Naive thymus-derived CD8-positive, alpha-beta T cell (primary cell): Measurements from ENCODE around the gene PNPLA4. TPM values are rescaled to one million over a fixed set of nuclear protein-coding genes. Genes with fewer than 3 reads are reported as not detected.
A peak's percentile ranks its signal among the peaks of the same experiment; 100 is the strongest.

Experiments
- ATAC-seq, 2 donors: fragments of 150-1000 bp; cut with Tn5 transposase in 1 of 2; sonication (Bioruptor Pico), chemical (Tn5 transposase) in 1 of 2; 1 replicate in 1 of 2; 2 replicates in 1 of 2; pipeline ENCODE4 v1.10.0; 2021; ENCODE audit warnings: mild to moderate bottlenecking in 2 of 2, moderate library complexity in 2 of 2
- POLR2A ChIA-PET: fragments of 350-600 bp; sonication (Branson Sonifier 250); formaldehyde crosslinking; loops from one replicate; lab custom pipeline; 2021; ENCODE audit warnings: antibody characterized with exemption; lab: Charles Lee
- DNase-seq, 10 donors: peaks; one replicate each; pipeline versions ENCODE4 v3.0.0 to v3.0.0-alpha.2; 2020 to 2022
- H3K27ac Mint-ChIP-seq, 10 donors: one replicate each; pipeline ENCODE4 v1.8.0; 2020 to 2022; ENCODE audit warnings: mild to moderate bottlenecking in 10 of 10, mixed read lengths in 10 of 10, moderate library complexity in 4 of 10, inconsistent platforms in 1 of 10
- H3K27me3 Mint-ChIP-seq, 5 donors: one replicate each; pipeline ENCODE4 v1.8.0; 2021 to 2022; ENCODE audit warnings: mixed read lengths in 5 of 5
- H3K36me3 Mint-ChIP-seq, 3 donors: one replicate each; pipeline ENCODE4 v1.8.0; 2020 to 2022; ENCODE audit warnings: mixed read lengths in 3 of 3, mild to moderate bottlenecking in 2 of 3, inconsistent platforms in 1 of 3
- H3K4me1 Mint-ChIP-seq, 4 donors: one replicate each; pipeline ENCODE4 v1.8.0; 2021 to 2022; ENCODE audit warnings: mixed read lengths in 4 of 4
- H3K4me3 Mint-ChIP-seq, 10 donors: one replicate each; pipeline ENCODE4 v1.8.0; 2020 to 2022; ENCODE audit warnings: mild to moderate bottlenecking in 10 of 10, mixed read lengths in 10 of 10, moderate library complexity in 6 of 10, inconsistent platforms in 1 of 10
- H3K9me3 Mint-ChIP-seq, 9 donors: one replicate each; pipeline ENCODE4 v1.8.0; 2020 to 2022; ENCODE audit warnings: mixed read lengths in 9 of 9, mild to moderate bottlenecking in 3 of 9, inconsistent platforms in 1 of 9, moderate library complexity in 1 of 9
- polyA plus RNA-seq, 3 donors: library from polyadenylated mRNA; unstranded; fragments of 300-500 nt; fragmentation: Illumina TruSeq; gene quantifications; one replicate each; pipeline ENCODE4 v1.2.3, GENCODE V29; 2021
- total RNA-seq, 8 experiments: library from RNA in 2 of 8; stranded (reverse) in 2 of 8; gene quantifications; one replicate each; pipeline ENCODE4 v1.2.3 and lab custom pipeline; 2021 to 2026

PNPLA4 gene
- total and polyA plus RNA-seq, 5 experiments from 2014 or later = 6.2 to 23.8 (median 20.8) TPM

DNA sequence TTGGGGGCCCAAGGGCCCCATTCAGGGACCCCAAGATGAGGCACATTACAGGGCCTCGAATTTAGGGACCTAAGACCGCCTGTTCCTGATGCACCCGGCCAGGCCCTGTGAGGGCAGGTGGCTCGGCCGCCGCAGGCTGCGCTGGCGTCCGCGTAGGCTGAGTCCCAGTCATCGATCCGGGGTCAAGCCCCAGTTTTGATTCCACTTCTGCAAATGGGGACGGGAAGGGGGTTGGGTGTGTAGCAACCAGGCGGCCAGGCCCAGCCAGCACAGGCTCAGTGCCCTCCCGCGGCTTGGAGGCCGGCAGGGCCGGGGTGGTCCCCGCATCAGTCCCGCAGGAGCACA is 327 bp downstream of the PNPLA4 start:
- POLR2A ChIA-PET = no interaction called here
- Mint-ChIP-seq H3K4me3 (peak overlapping the region; percentile 85 to 98 (median 94)), H3K27me3 (no peaks in the 10 kb centered on the region)

DNA sequence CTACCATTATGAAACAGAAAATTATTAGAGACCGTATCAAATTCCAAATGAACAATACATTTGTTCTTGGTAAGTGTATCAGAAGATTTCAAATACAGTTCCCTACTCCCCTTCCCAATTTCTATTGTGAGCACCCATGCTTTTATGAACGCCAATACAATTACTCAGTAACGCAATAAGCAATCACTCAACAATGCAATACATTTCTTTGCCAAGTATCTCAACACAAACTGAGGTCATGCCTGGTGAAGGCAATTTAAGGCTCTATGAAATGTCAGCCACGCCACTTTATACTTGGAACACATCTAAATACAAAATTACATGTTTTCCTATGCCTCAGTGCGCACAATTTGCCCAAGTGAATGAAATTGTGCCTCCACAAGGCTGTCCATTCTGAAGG is 712 bp downstream of the PNPLA4 start:
- Mint-ChIP-seq H3K9me3 (peaks cover 0 to 2% (median 0%) of the 10 kb centered on the region in 9 donors), H3K27ac (peak overlapping the region in 9 of 10 donors; percentile 77 to 99 (median 98)), H3K36me3 (peaks cover 0 to 17% (median 4%) of the 10 kb centered on the region in 3 donors), H3K4me1 (peaks cover 4 to 18% (median 11%) of the 10 kb centered on the region in 4 donors), H3K4me3 (peak overlapping the region; percentile 43 to 98 (median 93)), H3K27me3 (no peaks in the 10 kb centered on the region)
- POLR2A ChIA-PET = no interaction called here
- ATAC-seq (no peak), DNase-seq (peak in 2 of 10 donors; percentile 0 to 1)

More for the DNA sequence above, 327 bp downstream of the PNPLA4 start:
- H3K36me3 Mint-ChIP-seq = peaks cover 0 to 13% (median 2%) of the 10 kb centered on the region in 3 donors
- H3K9me3 Mint-ChIP-seq = peaks cover 0 to 2% (median 0%) of the 10 kb centered on the region in 9 donors
- DNase-seq = peak in 1 of 10 donors; percentile 40
- peak overlapping the region in 9 of 10 donors; percentile 77 to 99 (median 98) for H3K27ac Mint-ChIP-seq
- H3K4me1 Mint-ChIP-seq = peaks cover 4 to 18% (median 11%) of the 10 kb centered on the region in 4 donors
- no peak for ATAC-seq

DNA sequence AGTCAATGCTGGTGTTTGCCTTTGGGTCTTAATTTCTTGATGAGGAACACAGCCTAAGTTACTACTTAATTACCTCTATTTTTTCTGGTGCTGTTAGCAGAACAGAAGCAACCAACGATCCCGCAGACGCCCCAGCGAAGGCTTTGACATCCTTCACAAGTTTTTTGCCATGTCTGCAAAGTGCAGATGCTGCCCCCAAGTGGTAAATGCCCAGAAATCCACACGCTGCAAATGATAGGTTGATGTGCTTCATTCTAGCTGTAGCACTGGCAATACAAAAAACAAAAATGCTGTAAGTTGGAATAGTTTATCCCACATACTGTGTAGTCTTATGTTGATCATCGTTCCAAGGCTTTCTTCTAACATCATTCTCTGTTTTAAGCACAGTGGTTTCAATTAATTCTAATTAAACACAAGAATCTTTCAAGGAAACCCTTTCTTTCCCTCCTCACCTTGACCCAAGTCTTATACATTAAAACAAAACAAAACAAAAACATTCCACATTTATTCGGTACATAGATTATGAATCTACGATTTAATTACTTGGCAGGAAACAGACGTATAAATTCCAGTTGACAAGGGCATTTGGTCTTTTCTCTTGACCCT is 1.2 kb downstream of the PNPLA4 start:
- Mint-ChIP-seq H3K4me3 (peak overlapping the region; percentile 28 to 97 (median 72)), H3K36me3 (peaks cover 0 to 22% (median 4%) of the 10 kb centered on the region in 3 donors), H3K27me3 (no peaks in the 10 kb centered on the region), H3K27ac (peak overlapping the region; percentile 59 to 99 (median 89)), H3K4me1 (peaks cover 3 to 18% (median 10%) of the 10 kb centered on the region in 4 donors), H3K9me3 (peaks cover 0 to 2% (median 0%) of the 10 kb centered on the region in 9 donors)
- POLR2A ChIA-PET = no interaction called here
- ATAC-seq (peak; percentile 43 to 61), DNase-seq (peak; percentile 21 to 77 (median 56))

DNA sequence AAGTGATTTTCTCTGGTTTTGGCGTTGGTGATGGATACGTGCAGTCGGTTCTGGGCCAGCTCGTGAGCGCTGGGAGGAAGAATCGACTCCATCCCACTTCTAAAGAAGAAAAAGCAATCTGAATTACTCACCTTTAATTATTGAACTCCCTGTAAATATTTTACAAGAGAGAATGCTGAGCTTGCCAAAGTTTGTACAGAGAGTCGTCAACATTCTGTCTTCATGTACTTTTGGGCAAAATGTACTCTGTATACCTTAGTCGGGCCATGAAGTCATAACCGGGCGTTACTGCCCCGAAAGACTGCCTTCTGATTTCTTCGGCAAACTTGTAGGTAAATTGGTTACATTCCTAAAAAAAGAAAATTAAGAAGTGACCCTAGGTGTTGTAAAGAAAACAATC is 5.5 kb downstream of the PNPLA4 start:
- no peaks in the 10 kb centered on the region for H3K27me3 Mint-ChIP-seq
- no peaks in the 10 kb centered on the region for H3K9me3 Mint-ChIP-seq
- POLR2A ChIA-PET = no interaction called here
- H3K27ac Mint-ChIP-seq = no peak overlapping the region
- peaks cover 5 to 47% (median 7%) of the 10 kb centered on the region in 3 donors for H3K36me3 Mint-ChIP-seq
- no peak overlapping the region for H3K4me3 Mint-ChIP-seq
- H3K4me1 Mint-ChIP-seq = peaks cover 0 to 14% (median 4%) of the 10 kb centered on the region in 4 donors
- no peak for ATAC-seq
- DNase-seq = no peak

DNA sequence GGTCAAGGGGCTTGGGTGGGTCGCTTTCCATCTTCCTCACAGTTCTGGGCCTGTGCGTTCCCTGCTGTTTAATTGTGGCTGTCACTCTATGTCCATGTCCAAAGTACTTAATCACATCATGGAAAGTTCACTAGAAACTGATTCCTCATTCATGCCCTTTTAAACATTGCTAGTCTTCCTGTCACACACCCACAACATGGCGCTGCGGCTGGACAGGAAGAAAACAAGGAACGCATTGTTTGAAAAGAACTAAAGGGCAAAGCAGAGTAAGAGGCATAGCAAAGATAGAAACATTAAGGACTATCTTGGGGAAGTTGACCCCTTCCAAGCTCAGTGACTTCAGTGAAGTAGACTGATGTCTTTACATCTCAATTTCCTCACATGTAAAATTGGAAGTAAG is 18.4 kb downstream of the PNPLA4 start:
- ATAC-seq = no peak
- H3K4me3 Mint-ChIP-seq = no peak overlapping the region
- H3K27me3 Mint-ChIP-seq = no peaks in the 10 kb centered on the region
- POLR2A ChIA-PET = no interaction called here
- H3K9me3 Mint-ChIP-seq = no peaks in the 10 kb centered on the region
- H3K36me3 Mint-ChIP-seq = peaks cover 15 to 44% (median 15%) of the 10 kb centered on the region in 3 donors
- DNase-seq = no peak
- peaks cover 0 to 4% (median 0%) of the 10 kb centered on the region in 4 donors for H3K4me1 Mint-ChIP-seq
- H3K27ac Mint-ChIP-seq = no peak overlapping the region

DNA sequence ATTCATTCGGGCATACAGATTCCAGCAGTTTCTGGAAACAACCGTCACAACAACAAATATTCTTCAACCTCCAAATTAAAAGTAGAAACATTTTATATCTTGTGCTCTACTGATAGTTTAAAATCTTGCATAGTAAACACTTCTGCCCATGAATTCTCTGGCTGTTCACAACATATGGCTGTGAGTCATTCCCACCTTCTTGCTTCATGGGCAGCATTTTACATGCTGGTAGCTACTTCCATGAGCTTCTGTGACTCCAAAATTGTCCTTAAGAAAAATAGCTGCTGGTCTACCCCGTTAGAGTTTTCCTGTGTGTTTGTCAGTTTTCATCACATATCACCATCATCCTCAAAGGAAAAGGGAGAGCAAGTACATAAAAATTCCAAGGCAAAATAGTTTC is 22.7 kb downstream of the PNPLA4 start:
- Mint-ChIP-seq H3K36me3 (peaks cover 22 to 58% (median 28%) of the 10 kb centered on the region in 3 donors), H3K27ac (no peak overlapping the region), H3K4me3 (no peak overlapping the region), H3K9me3 (no peaks in the 10 kb centered on the region), H3K27me3 (no peaks in the 10 kb centered on the region), H3K4me1 (peaks cover 0 to 4% (median 0%) of the 10 kb centered on the region in 4 donors)
- DNase-seq (no peak), ATAC-seq (no peak)
- POLR2A ChIA-PET = no interaction called here

DNA sequence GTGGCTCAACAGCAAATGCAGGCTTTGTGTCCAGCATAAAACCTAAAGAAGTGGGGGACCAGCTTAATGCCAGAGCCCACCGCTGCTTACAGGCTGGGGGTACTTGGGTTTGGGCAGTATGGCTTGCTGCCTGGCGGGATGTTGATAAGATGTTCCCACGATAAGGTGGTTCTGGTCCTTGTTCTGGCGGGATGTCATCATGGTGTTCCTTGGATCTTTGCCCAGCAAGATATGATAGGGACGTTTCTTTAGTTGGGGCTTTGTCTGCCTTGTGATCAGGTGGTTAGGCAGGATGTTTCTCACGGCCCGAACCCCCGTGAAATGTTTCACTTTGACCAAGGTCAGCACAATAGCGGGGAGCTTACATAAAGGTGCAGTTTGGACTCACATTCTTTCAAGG is 35.3 kb downstream of the PNPLA4 start:
- peaks cover 0 to 2% (median 0%) of the 10 kb centered on the region in 9 donors for H3K9me3 Mint-ChIP-seq
- no peaks in the 10 kb centered on the region for H3K4me1 Mint-ChIP-seq
- POLR2A ChIA-PET = no interaction called here
- H3K4me3 Mint-ChIP-seq = no peak overlapping the region
- ATAC-seq (no peak), DNase-seq (no peak)
- peaks cover 0 to 7% (median 1%) of the 10 kb centered on the region in 5 donors for H3K27me3 Mint-ChIP-seq
- no peak overlapping the region for H3K27ac Mint-ChIP-seq
- H3K36me3 Mint-ChIP-seq = peaks cover 0 to 5% (median 4%) of the 10 kb centered on the region in 3 donors

DNA sequence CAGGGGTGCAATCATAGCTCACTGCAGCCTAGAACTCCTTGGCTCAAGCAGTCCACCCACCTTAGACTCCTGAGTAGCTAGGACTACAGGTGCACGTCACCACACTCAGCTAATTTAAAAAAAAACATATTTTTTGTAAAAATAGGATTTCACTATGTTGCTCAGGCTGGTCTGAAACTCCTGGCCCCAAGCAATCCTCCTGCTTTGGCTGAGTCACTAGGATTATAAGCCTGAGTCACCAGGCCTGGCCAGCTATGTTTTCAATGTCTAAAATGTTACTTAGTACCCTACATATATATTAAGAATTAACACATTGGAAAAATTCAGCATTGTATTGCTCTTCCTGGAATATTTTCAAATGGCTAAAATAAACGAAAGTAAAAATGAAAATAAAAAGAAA is 37.5 kb downstream of the PNPLA4 start:
- POLR2A ChIA-PET = no interaction called here
- Mint-ChIP-seq H3K27ac (no peak overlapping the region), H3K27me3 (peaks cover 0 to 15% (median 2%) of the 10 kb centered on the region in 5 donors), H3K4me3 (no peak overlapping the region), H3K4me1 (no peaks in the 10 kb centered on the region), H3K36me3 (peaks cover 0 to 14% (median 2%) of the 10 kb centered on the region in 3 donors), H3K9me3 (peaks cover 0 to 2% (median 0%) of the 10 kb centered on the region in 9 donors)
- ATAC-seq = no peak
- DNase-seq = no peak

DNA sequence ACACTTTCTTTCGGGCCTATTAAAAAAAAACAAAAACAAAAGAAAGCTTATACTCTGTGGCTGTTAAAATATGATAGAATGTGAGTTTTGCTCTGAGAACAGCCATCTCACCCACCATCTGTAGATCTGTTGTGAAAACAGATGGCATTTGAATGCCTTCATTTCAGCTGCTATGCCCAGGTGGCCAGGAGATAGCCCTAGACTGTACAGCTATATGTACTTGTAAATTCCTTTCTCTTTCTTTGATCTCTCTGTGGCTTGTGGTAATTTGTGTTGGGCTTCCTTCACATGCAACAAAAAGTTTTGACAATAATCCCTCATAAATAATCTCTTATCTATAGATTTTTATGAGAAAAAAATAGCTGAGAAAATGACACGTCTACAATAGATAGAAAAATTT is 38.1 kb downstream of the PNPLA4 start:
- H3K27ac Mint-ChIP-seq = no peak overlapping the region
- H3K4me3 Mint-ChIP-seq = no peak overlapping the region
- POLR2A ChIA-PET = no interaction called here
- H3K9me3 Mint-ChIP-seq = peaks cover 0 to 2% (median 0%) of the 10 kb centered on the region in 9 donors
- peaks cover 0 to 15% (median 2%) of the 10 kb centered on the region in 5 donors for H3K27me3 Mint-ChIP-seq
- peaks cover 0 to 14% (median 2%) of the 10 kb centered on the region in 3 donors for H3K36me3 Mint-ChIP-seq
- DNase-seq = no peak
- H3K4me1 Mint-ChIP-seq = no peaks in the 10 kb centered on the region
- no peak for ATAC-seq

DNA sequence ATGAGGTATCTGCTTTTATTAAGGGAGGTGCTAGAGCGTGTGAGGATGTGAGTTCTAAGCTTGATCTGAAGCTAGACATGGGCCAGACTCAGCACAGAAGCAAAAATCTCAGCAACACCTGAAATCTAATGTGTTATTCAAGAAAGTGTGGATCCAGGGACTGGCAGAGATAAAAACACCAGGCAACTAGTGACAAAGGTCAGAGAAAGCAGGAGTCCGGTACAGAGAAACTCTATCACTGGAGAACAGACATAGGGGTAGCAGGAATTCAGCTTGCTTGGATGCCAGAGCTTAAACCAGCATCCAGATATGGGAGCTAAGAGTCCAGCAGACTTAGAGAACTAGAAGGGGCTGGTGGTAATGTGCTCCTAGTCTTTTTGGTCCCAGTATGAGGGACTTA is 50.3 kb downstream of the PNPLA4 start:
- no peaks in the 10 kb centered on the region for H3K9me3 Mint-ChIP-seq
- ATAC-seq = no peak
- H3K27me3 Mint-ChIP-seq = no peaks in the 10 kb centered on the region
- H3K27ac Mint-ChIP-seq = no peak overlapping the region
- H3K4me1 Mint-ChIP-seq = no peaks in the 10 kb centered on the region
- H3K36me3 Mint-ChIP-seq = no peaks in the 10 kb centered on the region
- DNase-seq = no peak
- POLR2A ChIA-PET = no interaction called here
- H3K4me3 Mint-ChIP-seq = no peak overlapping the region

DNA sequence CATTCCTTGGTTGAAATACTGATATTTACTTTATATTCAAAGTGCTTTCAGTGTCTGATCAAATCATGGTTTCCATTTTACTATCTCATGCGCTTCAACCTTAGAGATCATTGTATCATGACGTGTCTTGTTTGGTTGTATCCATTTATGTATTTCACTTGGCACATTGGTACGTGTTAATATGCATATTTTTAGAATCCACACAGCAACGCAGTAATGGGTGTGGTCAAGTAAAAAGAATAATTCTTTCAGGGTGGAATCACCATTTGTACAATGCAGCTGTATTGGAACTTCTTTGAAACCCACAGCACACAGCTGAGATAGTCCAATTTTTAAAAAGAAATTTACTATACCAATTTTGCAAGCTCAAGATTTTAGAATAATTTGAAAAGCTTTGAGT is 55.2 kb downstream of the PNPLA4 start:
- H3K4me3 Mint-ChIP-seq = no peak overlapping the region
- H3K9me3 Mint-ChIP-seq = peaks cover 0 to 4% (median 0%) of the 10 kb centered on the region in 9 donors
- POLR2A ChIA-PET = no interaction called here
- ATAC-seq (no peak), DNase-seq (no peak)
- H3K27ac Mint-ChIP-seq = no peak overlapping the region
- H3K36me3 Mint-ChIP-seq = no peaks in the 10 kb centered on the region
- H3K4me1 Mint-ChIP-seq = no peaks in the 10 kb centered on the region
- H3K27me3 Mint-ChIP-seq = no peaks in the 10 kb centered on the region

DNA sequence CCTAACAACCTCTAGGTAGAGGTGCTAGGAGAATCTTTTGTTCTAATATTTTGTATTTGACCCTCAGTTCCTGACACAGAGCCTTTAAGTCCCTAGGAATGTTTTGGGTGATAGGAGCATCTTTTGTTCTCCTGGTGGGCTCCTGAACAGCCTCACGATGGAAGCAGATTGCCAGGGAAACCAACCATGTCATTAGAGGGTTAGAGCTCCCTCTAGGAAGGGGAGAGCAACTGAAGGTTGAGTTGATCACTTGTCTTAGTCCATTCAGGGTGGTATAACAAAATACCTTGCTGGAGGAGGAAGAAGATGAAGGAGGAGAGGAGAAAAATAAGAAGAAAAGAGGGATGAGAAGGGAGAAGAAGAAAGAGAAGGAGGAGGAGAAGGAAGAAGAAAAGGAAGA is 75.0 kb downstream of the PNPLA4 start:
- H3K4me3 Mint-ChIP-seq = no peak overlapping the region
- ATAC-seq (no peak), DNase-seq (no peak)
- peaks cover 0 to 24% (median 4%) of the 10 kb centered on the region in 5 donors for H3K27me3 Mint-ChIP-seq
- H3K9me3 Mint-ChIP-seq = peaks cover 0 to 2% (median 0%) of the 10 kb centered on the region in 9 donors
- H3K36me3 Mint-ChIP-seq = no peaks in the 10 kb centered on the region
- H3K4me1 Mint-ChIP-seq = no peaks in the 10 kb centered on the region
- POLR2A ChIA-PET = no interaction called here
- H3K27ac Mint-ChIP-seq = no peak overlapping the region
